Stimulated activated CD8-positive, alpha-beta memory T cell treated with anti-CD3 and anti-CD28 coated beads, Interleukin-7, amount 100 ng/mL, for 48 hours (primary cell): ENCODE measurements around the gene LYSET.
"Not testable (repeated sequence)": the region's sequence is repeated elsewhere in the genome, so short reads cannot be mapped to it uniquely, and the experiment has no call there.

Source experiments
- DNase-seq, 2 donors: peaks; one replicate each; pipeline ENCODE4 v3.0.0-alpha.2; 2020; ENCODE audit warnings: low read depth in 1 of 2; ENCODE audit errors: extremely low read depth in 1 of 2

LYSET gene

GRCh38 chr14:93165271-93166265, 19.5 kb upstream of the LYSET start:
- not testable (repeated sequence) for DNase-seq

- DNase-seq: not testable (repeated sequence)
Observed at GRCh38 chr14:93168610-93169009, 16.5 kb upstream of the LYSET start.

GRCh38 chr14:93169619-93170018, 15.5 kb upstream of the LYSET start:
- not testable (repeated sequence) for DNase-seq

GRCh38 chr14:93170141-93170540, 15.0 kb upstream of the LYSET start:
- not testable (repeated sequence) for DNase-seq

GRCh38 chr14:93171376-93171775, 13.7 kb upstream of the LYSET start:
- no peak for DNase-seq

GRCh38 chr14:93173943-93174395, 11.1 kb upstream of the LYSET start:
- DNase-seq: no peak

GRCh38 chr14:93174731-93175130, 10.4 kb upstream of the LYSET start:
- DNase-seq: not testable (repeated sequence)

GRCh38 chr14:93175492-93175891, 9.6 kb upstream of the LYSET start:
- DNase-seq: no peak

- DNase-seq: no peak
Observed at GRCh38 chr14:93183596-93184317, 1.4 kb upstream of the LYSET start.

GRCh38 chr14:93185349-93185720, 218 bp downstream of the LYSET start:
- no peak for DNase-seq

GRCh38 chr14:93186466-93186865, 1.3 kb downstream of the LYSET start:
- DNase-seq: no peak

- no peak for DNase-seq
Observed at GRCh38 chr14:93186956-93187355, 1.8 kb downstream of the LYSET start.

- no peak for DNase-seq
Observed at GRCh38 chr14:93195316-93195999, 10.3 kb downstream of the LYSET start.

GRCh38 chr14:93199031-93199430, 13.9 kb downstream of the LYSET start:
- no peak for DNase-seq

- no peak for DNase-seq
Observed at GRCh38 chr14:93200553-93200952, 15.4 kb downstream of the LYSET start.

GRCh38 chr14:93201155-93201704, 16.1 kb downstream of the LYSET start:
- no peak for DNase-seq

- DNase-seq: peak; percentile 81 to 88
Observed at GRCh38 chr14:93206793-93207467, 21.8 kb downstream of the LYSET start, which contains the start of the genes GON7 and UBR7. TSS of gene GON7 (minus strand) at chr14:93207065. CDS start at chr14:93207037, 28 bp downstream. TSS of gene UBR7 (plus strand) at chr14:93207256. CDS start at chr14:93207292, 36 bp downstream.

GRCh38 chr14:93207468-93208308, 22.6 kb downstream of the LYSET start:
- DNase-seq: no peak

GRCh38 chr14:93212432-93212831, 27.3 kb downstream of the LYSET start:
- DNase-seq: no peak
